Stimulated activated naive CD8-positive, alpha-beta T cell treated with anti-CD3 and anti-CD28 coated beads, Interleukin-15, Interleukin-2, amounts not matched to agents 100 ng/mL and 50 ng/mL, for 24 hours (primary cell): ENCODE measurements around the gene FRZB.
A peak's percentile ranks its signal among the peaks of the same experiment; 100 is the strongest.

Experiments used
- H3K27ac Mint-ChIP-seq: one replicate; pipeline ENCODE4 v1.8.0; 2021; ENCODE audit warnings: mild to moderate bottlenecking, mixed read lengths
- H3K27me3 Mint-ChIP-seq: one replicate; pipeline ENCODE4 v1.8.0; 2021; ENCODE audit warnings: mixed read lengths
- H3K36me3 Mint-ChIP-seq: one replicate; pipeline ENCODE4 v1.8.0; 2021; ENCODE audit warnings: low read depth, mixed read lengths
- H3K4me1 Mint-ChIP-seq: one replicate; pipeline ENCODE4 v1.8.0; 2021; ENCODE audit warnings: low read depth, mixed read lengths
- H3K4me3 Mint-ChIP-seq: one replicate; pipeline ENCODE4 v1.8.0; 2021; ENCODE audit warnings: mild to moderate bottlenecking, mixed read lengths
- H3K9me3 Mint-ChIP-seq: one replicate; pipeline ENCODE4 v1.8.0; 2021; ENCODE audit warnings: mixed read lengths

FRZB gene

DNA sequence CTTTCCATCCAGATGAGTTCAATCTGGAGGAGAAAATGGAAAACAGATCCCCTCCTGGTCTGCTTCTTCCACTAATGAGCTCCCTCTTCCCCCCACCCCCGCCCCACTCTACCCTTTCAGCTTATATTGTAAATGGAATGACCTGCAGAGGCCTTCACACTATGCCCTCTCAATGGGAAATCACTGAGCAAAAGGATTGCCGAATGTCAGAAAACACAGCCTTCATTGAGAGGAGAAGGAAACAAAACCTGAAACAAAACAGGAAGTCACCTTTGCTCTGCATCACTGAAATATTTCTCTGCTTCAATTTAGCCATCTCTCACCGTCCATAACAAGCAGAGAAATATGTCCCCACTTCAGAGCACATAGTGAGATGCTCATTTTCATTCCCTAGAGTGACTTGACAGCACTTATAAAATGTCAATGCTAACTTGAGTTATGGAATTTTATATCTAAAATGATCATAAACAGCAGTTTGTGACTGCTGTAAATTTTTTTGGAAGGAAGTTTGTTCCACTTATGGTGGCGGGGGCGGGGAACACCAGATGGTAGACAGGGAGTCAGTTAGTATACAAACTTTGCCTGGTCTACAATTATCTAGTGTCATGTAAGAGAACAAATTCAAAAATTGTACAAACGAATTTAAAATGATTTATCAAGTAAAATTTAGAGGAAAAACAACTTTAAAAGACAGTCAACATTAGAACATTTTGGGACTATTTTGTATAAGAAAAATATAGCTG, 1.8 kb upstream of the FRZB start:
- H3K9me3 Mint-ChIP-seq = no peaks in the 10 kb centered on the region
- H3K4me3 Mint-ChIP-seq = no peak overlapping the region
- H3K4me1 Mint-ChIP-seq = peaks cover 13% of the 10 kb centered on the region
- H3K27ac Mint-ChIP-seq = no peak overlapping the region
- H3K36me3 Mint-ChIP-seq = no peaks in the 10 kb centered on the region
- H3K27me3 Mint-ChIP-seq = peaks cover 70% of the 10 kb centered on the region

DNA sequence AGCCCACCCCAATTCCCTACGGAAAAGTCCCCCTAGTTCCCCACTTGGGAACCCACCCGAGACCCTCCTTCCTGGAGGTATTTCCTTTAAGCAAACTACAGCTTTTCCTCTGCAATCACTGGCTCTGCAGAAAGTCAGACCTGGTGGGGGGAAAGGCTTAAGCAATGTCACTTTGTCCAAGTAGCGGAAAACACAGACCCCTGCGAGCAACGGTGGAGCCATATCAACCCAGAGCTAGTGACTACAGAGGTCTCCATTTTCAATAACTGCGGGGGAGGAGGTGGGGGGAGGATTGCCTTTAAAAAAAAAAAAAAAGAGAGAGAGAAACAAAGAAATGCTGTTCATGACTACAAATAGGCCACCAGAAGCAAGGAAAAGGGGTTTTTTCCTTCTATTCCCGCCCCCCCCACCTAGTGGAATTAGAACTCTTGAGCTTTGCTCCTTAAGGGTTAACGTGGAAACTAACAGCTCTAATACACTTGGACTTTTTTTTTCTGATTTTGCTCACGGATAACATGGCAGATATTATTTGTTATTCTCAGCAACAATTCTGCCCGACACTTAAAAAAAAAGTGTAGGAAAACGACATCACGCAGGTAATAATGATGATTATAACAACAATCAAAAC, 1.1 kb upstream of the FRZB start:
- Mint-ChIP-seq H3K27me3 (peaks cover 69% of the 10 kb centered on the region), H3K9me3 (no peaks in the 10 kb centered on the region), H3K27ac (no peak overlapping the region), H3K36me3 (no peaks in the 10 kb centered on the region), H3K4me3 (no peak overlapping the region), H3K4me1 (peaks cover 13% of the 10 kb centered on the region)

DNA sequence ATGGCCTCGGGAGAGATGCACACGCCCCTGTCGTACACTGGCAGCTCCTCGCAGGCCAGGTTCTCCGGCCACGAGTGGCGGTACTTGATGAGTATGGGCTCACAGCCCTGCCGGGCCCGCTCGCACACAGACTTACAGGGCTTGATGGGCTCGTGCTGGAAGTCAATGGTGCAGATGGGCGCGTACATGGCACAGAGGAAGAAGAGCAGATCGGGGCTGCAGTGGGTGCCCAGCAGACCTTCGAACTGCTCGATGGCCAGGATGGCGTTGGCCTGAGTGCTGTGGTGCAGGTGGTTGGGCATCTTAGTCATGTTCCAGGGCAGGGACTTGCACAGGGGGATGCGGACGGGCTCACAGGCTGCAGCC, 359 bp downstream of the FRZB start:
- Mint-ChIP-seq H3K27ac (no peak overlapping the region), H3K9me3 (no peaks in the 10 kb centered on the region), H3K4me3 (peak overlapping the region; percentile 42), H3K36me3 (no peaks in the 10 kb centered on the region), H3K4me1 (peaks cover 13% of the 10 kb centered on the region), H3K27me3 (peaks cover 71% of the 10 kb centered on the region)

DNA sequence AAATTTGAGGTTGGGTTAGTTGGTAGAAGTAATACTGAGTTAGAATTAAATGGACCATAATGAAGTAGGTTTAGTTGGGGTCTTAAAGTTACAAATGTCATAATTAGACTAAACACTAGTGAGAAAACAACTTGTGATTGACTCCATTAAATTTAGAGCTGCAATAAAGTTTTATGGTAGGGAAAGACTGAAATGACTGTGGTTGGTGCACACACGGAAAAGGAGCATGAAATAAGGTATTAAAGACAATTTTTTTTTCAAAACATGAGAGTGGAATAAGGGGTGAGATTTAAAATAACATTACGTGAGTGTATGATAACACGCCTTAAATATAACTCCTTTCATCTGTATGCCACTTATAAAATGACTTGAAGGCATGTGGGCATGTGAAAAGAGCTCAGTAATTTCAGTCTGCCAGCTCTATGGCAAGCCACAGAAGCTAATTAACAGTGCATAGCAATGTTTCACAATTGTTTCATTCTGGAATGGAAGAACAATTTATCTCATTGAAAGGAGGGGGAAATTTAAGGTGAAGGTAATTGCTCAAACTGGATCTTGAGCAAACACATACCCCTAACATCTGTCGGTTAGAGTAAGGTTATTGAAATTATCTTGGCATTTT, 1.4 kb downstream of the FRZB start:
- Mint-ChIP-seq H3K4me1 (peaks cover 13% of the 10 kb centered on the region), H3K36me3 (no peaks in the 10 kb centered on the region), H3K9me3 (no peaks in the 10 kb centered on the region), H3K4me3 (no peak overlapping the region), H3K27ac (no peak overlapping the region), H3K27me3 (peaks cover 79% of the 10 kb centered on the region)

DNA sequence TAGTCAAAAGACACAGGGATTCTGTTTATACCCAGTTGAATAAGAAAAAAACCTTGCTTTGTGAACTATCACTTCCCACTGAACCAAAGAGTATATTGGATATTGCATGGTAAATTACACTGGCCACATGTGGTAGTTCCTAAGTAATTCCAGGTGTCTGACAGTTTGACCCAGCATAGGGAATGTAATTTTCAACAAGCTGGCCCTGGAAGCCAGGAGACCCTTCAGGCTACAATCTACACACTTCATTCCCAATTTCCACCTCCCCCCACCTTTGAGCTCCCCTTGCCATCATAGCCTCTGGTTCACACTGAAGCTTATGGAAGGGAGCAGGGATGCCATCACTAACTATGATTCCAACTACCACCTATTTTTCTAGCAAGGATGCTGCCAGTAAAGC, 2.8 kb downstream of the FRZB start:
- peaks cover 71% of the 10 kb centered on the region for H3K27me3 Mint-ChIP-seq
- no peaks in the 10 kb centered on the region for H3K36me3 Mint-ChIP-seq
- peaks cover 13% of the 10 kb centered on the region for H3K4me1 Mint-ChIP-seq
- H3K4me3 Mint-ChIP-seq = no peak overlapping the region
- no peak overlapping the region for H3K27ac Mint-ChIP-seq
- no peaks in the 10 kb centered on the region for H3K9me3 Mint-ChIP-seq

DNA sequence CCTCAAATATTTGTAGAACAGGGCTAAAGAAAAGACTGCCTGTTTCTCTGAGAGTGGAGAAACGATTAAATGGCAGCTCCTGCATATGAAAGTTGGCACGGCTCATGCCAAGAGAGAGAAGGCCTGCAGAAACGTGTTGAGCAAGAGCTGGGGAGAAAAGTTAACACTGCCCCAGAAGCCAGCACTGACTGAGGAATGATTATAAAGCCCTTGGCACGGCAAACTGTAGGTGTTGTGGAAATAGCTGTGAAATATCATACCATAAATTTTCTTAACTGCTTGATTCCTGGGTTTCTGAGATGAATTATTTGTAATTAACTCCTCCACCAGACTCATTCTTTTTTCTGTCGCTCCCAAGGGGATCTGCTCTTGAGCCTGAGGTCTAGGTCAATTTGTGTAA, 4.3 kb downstream of the FRZB start:
- H3K27ac Mint-ChIP-seq = no peak overlapping the region
- H3K27me3 Mint-ChIP-seq = peaks cover 62% of the 10 kb centered on the region
- peaks cover 13% of the 10 kb centered on the region for H3K4me1 Mint-ChIP-seq
- H3K9me3 Mint-ChIP-seq = no peaks in the 10 kb centered on the region
- no peaks in the 10 kb centered on the region for H3K36me3 Mint-ChIP-seq
- H3K4me3 Mint-ChIP-seq = no peak overlapping the region

DNA sequence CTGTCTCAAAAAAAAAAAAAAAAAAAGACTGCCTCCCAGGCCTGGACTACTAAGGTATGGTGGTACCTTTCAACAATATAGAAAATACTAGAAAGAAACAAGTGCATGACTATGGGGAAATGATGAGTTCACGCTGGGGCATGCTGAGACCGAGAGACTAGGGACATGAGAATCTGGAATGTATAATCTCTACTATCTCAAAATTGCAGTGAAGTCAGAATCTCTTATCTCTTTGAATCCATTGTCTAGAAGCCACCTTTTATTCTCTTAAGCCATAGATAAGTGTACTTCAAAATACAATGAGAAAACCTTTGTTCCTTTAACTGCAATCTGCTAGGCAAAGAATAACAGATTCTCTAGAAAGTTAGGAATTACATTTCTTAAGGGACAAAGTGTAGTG, 5.6 kb downstream of the FRZB start:
- H3K27ac Mint-ChIP-seq = no peak overlapping the region
- H3K27me3 Mint-ChIP-seq = peaks cover 60% of the 10 kb centered on the region
- no peaks in the 10 kb centered on the region for H3K9me3 Mint-ChIP-seq
- no peaks in the 10 kb centered on the region for H3K36me3 Mint-ChIP-seq
- peaks cover 3% of the 10 kb centered on the region for H3K4me1 Mint-ChIP-seq
- no peak overlapping the region for H3K4me3 Mint-ChIP-seq

DNA sequence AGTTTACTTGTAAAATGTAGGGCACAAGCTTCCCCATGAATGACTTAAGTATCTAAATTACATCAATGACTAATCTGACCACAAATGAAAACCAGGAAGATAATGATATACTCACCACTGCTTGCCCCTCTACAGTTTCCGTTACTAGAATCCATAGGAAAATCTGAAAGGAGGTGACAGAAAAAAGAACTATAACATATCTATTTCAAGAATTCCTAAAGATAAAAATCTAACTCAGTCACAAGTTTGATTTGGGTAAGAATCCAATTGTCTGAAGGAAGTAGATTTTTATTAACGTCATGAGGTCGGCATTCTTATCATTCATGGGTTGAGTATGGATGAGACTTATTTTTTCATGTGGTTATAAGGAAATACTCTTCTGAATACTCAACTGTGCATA, 7.8 kb downstream of the FRZB start:
- Mint-ChIP-seq H3K27me3 (peaks cover 51% of the 10 kb centered on the region), H3K27ac (no peak overlapping the region), H3K36me3 (no peaks in the 10 kb centered on the region), H3K4me3 (no peak overlapping the region), H3K9me3 (no peaks in the 10 kb centered on the region), H3K4me1 (no peaks in the 10 kb centered on the region)

DNA sequence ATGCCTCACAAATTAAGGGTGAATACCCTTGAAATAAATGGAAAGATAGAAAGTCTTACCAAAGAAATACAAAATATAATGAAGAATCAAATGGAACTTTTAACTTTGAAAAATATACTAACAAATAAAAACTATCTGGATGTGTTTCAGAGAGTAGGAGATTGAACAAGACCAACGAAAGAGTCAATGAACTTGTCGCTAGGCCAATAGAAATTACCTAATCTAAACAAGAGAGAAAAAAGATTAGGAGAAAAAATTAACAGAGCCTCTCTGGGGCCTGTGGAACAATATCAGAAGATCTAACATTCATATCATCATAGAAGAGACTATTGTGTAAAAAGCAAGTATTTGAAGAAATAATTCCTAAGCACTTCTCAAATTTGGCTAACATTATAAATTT, 11.1 kb downstream of the FRZB start:
- H3K9me3 Mint-ChIP-seq = no peaks in the 10 kb centered on the region
- H3K36me3 Mint-ChIP-seq = no peaks in the 10 kb centered on the region
- H3K4me3 Mint-ChIP-seq = no peak overlapping the region
- no peaks in the 10 kb centered on the region for H3K4me1 Mint-ChIP-seq
- no peak overlapping the region for H3K27ac Mint-ChIP-seq
- H3K27me3 Mint-ChIP-seq = peaks cover 39% of the 10 kb centered on the region

DNA sequence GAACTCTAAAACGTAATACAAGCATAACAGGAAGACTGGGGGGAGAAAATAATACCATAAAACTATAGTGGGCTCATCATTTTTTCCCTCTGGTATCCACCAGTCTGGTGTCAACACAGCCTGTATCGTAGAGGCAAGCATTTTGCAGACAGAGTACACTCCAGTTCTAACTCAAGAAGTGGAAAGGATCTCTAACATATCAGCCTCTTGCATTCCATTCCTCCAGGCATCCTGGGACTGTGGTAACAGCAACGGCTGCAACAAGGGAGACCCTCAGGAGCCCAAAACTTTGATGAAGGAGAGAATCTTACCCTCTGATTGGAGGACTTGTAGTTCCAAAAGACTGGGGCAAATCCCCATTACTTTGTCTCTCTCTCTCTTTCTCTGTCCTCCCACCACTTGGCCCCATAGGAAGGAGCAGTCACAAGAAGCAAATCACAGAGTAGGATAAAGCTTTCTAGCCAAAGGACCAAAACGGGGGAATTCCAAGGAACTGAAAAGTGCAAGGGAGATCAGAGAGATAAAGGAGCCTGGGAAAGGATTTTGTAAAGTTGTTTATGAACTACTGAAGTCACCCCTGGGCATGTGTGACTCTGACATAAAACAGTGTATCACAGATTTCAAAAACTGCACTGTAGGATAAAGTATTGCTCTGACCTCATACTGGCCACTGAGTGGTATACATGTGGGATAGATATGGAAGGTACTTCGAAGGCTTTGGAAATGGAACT, 11.9 kb downstream of the FRZB start:
- peaks cover 37% of the 10 kb centered on the region for H3K27me3 Mint-ChIP-seq
- no peak overlapping the region for H3K4me3 Mint-ChIP-seq
- no peaks in the 10 kb centered on the region for H3K9me3 Mint-ChIP-seq
- no peaks in the 10 kb centered on the region for H3K36me3 Mint-ChIP-seq
- H3K27ac Mint-ChIP-seq = no peak overlapping the region
- H3K4me1 Mint-ChIP-seq = no peaks in the 10 kb centered on the region

DNA sequence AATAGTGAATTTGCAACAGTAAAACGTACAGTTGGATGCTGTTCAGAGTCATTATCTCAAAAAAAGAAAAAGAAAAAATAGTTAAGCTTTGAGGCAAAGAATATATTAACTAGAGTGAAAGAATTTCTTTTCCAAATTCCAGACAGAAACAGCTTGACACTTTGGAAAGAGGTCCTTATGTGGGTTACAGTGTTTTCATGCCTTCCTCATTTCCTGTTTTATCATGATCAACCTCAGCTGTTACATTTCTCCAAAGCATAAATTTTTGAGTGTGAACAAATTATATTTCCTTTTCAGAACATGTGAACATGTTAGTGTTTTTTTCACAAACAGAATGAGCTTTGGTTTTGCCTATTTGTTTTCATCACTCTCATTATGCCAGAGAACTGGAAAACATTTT, 13.6 kb downstream of the FRZB start:
- Mint-ChIP-seq H3K9me3 (no peaks in the 10 kb centered on the region), H3K27me3 (peaks cover 31% of the 10 kb centered on the region), H3K27ac (no peak overlapping the region), H3K4me3 (no peak overlapping the region), H3K36me3 (no peaks in the 10 kb centered on the region), H3K4me1 (no peaks in the 10 kb centered on the region)

DNA sequence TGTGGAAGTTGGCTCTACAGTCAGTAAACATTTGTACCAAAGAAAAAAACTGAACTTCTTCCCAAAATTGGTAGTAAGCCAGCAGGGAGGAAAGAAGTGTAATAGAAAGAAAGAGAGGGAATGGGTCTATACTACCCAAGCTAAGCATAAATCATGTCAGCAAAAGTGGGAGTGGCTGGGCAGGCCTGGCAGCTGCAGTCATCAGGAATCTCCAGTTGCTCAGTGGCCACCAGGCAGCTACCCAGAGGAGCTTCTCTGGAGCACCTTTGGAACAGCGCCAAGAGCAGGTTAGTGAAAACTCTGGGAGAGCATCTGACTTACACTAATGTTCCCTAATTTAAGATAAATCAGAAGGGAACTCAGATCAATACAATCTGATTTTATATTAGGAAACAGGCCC, 14.3 kb downstream of the FRZB start:
- Mint-ChIP-seq H3K27me3 (peaks cover 37% of the 10 kb centered on the region), H3K4me1 (no peaks in the 10 kb centered on the region), H3K9me3 (no peaks in the 10 kb centered on the region), H3K4me3 (no peak overlapping the region), H3K36me3 (no peaks in the 10 kb centered on the region), H3K27ac (no peak overlapping the region)

DNA sequence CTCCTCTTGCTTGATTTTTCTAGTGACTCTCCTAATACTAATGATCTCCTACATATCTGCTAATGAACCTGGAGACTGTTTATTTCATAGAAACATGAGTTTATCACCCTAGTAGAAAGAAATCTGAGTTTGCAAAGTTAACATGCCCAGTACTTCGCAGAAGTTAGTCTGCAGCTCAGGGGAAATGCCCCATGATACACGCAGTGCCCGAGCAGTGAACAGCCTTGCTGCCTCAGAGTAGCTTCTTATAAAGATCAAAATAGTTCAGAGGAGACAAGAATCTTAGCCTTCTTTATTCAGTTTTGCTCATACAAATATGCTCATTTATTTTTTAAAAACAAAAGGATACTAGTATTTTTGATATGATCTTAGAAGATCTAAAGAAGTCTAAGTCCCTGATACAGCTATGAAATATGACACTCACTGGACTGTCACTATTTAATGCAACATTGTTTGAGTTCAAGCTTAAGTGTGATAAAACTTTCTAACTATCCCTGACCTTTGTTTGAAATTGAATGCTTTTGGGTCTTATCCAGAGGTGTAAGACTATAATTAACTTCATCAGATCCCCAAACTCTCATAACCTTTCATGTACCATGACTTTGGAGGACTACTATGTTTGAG, 20.5 kb downstream of the FRZB start:
- no peaks in the 10 kb centered on the region for H3K4me1 Mint-ChIP-seq
- H3K4me3 Mint-ChIP-seq = no peak overlapping the region
- no peaks in the 10 kb centered on the region for H3K36me3 Mint-ChIP-seq
- H3K27me3 Mint-ChIP-seq = peaks cover 26% of the 10 kb centered on the region
- no peaks in the 10 kb centered on the region for H3K9me3 Mint-ChIP-seq
- H3K27ac Mint-ChIP-seq = no peak overlapping the region

DNA sequence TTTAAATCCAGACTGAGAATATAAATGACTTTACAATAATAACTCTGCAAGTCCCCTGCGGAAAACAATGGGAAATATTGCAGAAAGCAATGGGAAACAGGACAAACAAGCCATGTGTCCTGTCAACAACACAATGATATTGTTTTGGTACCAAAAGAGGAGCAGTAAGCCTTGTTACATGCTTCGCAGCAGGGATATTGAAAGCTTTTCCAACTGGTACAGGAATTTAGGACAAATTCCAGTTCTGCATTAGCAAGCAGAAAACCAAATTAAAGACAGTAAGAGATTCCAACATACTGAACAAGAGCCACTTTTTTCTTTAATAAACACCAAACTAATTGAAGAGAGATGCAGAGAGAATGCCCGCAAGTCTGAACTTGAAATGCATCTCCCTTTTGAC, 30.0 kb downstream of the FRZB start:
- Mint-ChIP-seq H3K36me3 (no peaks in the 10 kb centered on the region), H3K27ac (no peak overlapping the region), H3K4me3 (no peak overlapping the region), H3K27me3 (peaks cover 42% of the 10 kb centered on the region), H3K9me3 (no peaks in the 10 kb centered on the region), H3K4me1 (no peaks in the 10 kb centered on the region)

DNA sequence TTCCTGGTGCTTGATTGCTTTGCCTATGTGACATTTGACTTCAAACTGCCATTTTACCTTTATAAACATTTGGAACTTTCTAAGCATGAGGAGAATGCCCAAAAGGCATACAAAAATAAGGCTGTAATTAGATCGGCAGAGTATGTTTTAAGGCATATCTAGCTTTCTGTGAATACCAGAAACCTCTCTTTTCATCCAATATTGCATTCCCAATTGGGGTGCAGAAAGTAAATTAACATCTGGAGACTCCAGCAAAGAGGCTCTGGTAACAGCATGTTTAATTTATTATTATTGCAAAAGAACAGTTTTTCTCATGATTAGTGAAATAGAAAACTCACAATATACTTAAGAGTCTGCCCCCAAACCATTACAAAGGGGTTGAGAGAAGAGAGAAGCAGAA, 32.1 kb downstream of the FRZB start:
- Mint-ChIP-seq H3K27ac (no peak overlapping the region), H3K4me1 (no peaks in the 10 kb centered on the region), H3K9me3 (no peaks in the 10 kb centered on the region), H3K27me3 (peaks cover 36% of the 10 kb centered on the region), H3K4me3 (no peak overlapping the region), H3K36me3 (no peaks in the 10 kb centered on the region)
